Activated effector memory CD4-positive, alpha-beta T cell treated with anti-CD3 and anti-CD28 coated beads, Interleukin-2, amount 50 U/mL, for 16 hours (primary cell): ENCODE data around the gene ARHGAP21.
A peak's percentile ranks its signal among the peaks of the same experiment; 100 is the strongest.
"Not testable (repeated sequence)": the region's sequence is repeated elsewhere in the genome, so short reads cannot be mapped to it uniquely, and the experiment has no call there.

Experiments used
- DNase-seq: peaks from one replicate; pipeline ENCODE4 v3.0.0-alpha.2; 2020

Gene ARHGAP21

GRCh38 chr10:24723788-24724380 is at the start of gene ARHGAP21:
TSS of gene ARHGAP21 (minus strand) at chr10:24723887. CDS start at chr10:24721899, 1,988 bp downstream.
- DNase-seq: peak; percentile 80

- no peak for DNase-seq
Measured at GRCh38 chr10:24771943-24772694, 48.4 kb upstream of the ARHGAP21 start.

GRCh38 chr10:24764991-24765390 is 41.3 kb upstream of the ARHGAP21 start:
- not testable (repeated sequence) for DNase-seq

GRCh38 chr10:24762966-24763623 is 39.4 kb upstream of the ARHGAP21 start:
- no peak for DNase-seq

GRCh38 chr10:24762161-24762924 is 38.7 kb upstream of the ARHGAP21 start:
- no peak for DNase-seq

- DNase-seq: no peak
Measured at GRCh38 chr10:24759672-24760071, 36.0 kb upstream of the ARHGAP21 start.

- not testable (repeated sequence) for DNase-seq
Measured at GRCh38 chr10:24758254-24758653, 34.6 kb upstream of the ARHGAP21 start.

GRCh38 chr10:24756283-24756682 is 32.6 kb upstream of the ARHGAP21 start:
- no peak for DNase-seq

- no peak for DNase-seq
Measured at GRCh38 chr10:24751716-24752115, 28.0 kb upstream of the ARHGAP21 start.

- DNase-seq: no peak
Measured at GRCh38 chr10:24750695-24751094, 27.0 kb upstream of the ARHGAP21 start.

- DNase-seq: no peak
Measured at GRCh38 chr10:24748214-24748613, 24.5 kb upstream of the ARHGAP21 start.

- DNase-seq: no peak
Measured at GRCh38 chr10:24744946-24745345, 21.3 kb upstream of the ARHGAP21 start.

GRCh38 chr10:24740714-24741113 is 17.0 kb upstream of the ARHGAP21 start:
- DNase-seq: no peak

GRCh38 chr10:24737001-24737400 is 13.3 kb upstream of the ARHGAP21 start:
- DNase-seq: no peak

- no peak for DNase-seq
Measured at GRCh38 chr10:24731942-24732341, 8.3 kb upstream of the ARHGAP21 start.

GRCh38 chr10:24730811-24731210 is 7.1 kb upstream of the ARHGAP21 start:
- DNase-seq: no peak

GRCh38 chr10:24727786-24728185 is 4.1 kb upstream of the ARHGAP21 start:
- no peak for DNase-seq

- no peak for DNase-seq
Measured at GRCh38 chr10:24726626-24727025, 2.9 kb upstream of the ARHGAP21 start.

GRCh38 chr10:24726029-24726428 is 2.3 kb upstream of the ARHGAP21 start:
- not testable (repeated sequence) for DNase-seq

GRCh38 chr10:24724381-24725228 is 918 bp upstream of the ARHGAP21 start:
- peak; percentile 98 for DNase-seq

GRCh38 chr10:24723386-24723787 is 300 bp downstream of the ARHGAP21 start:
- peak; percentile 72 for DNase-seq
